GM21737 (cell line): Measurements from ENCODE around the gene ROBO2.

ENCODE experiments used
- ATAC-seq: cut with Tn5 transposase; IDR thresholded peaks from one replicate; pipeline ENCODE4 v1.9.1; 2021; ENCODE audit warnings: mild to moderate bottlenecking, moderate library complexity; ENCODE audit not compliant: unreplicated experiment

The ROBO2 gene

GRCh38 chr3:77626157-77626556 is 586.3 kb downstream of the ROBO2 start:
- ATAC-seq = no peak

- no peak for ATAC-seq
Observed at GRCh38 chr3:77648214-77648613, 608.3 kb downstream of the ROBO2 start.

GRCh38 chr3:77648664-77649063 is 608.8 kb downstream of the ROBO2 start:
- no peak for ATAC-seq

GRCh38 chr3:77652624-77653023 is 612.7 kb downstream of the ROBO2 start:
- ATAC-seq = no peak

- ATAC-seq = no peak
Observed at GRCh38 chr3:77655396-77655795, 615.5 kb downstream of the ROBO2 start.

- ATAC-seq = no peak
Observed at GRCh38 chr3:77660718-77661117, 620.8 kb downstream of the ROBO2 start.

- no peak for ATAC-seq
Observed at GRCh38 chr3:77667901-77668300, 628.0 kb downstream of the ROBO2 start.

GRCh38 chr3:77668376-77668775 is 628.5 kb downstream of the ROBO2 start:
- ATAC-seq = no peak

GRCh38 chr3:77672016-77672415 is 632.1 kb downstream of the ROBO2 start:
- no peak for ATAC-seq

GRCh38 chr3:77682162-77682561 is 642.3 kb downstream of the ROBO2 start:
- no peak for ATAC-seq

GRCh38 chr3:77684115-77684514 is 644.2 kb downstream of the ROBO2 start:
- ATAC-seq = no peak

GRCh38 chr3:77685713-77686112 is 645.8 kb downstream of the ROBO2 start:
- ATAC-seq = no peak

- no peak for ATAC-seq
Observed at GRCh38 chr3:77686560-77686959, 646.7 kb downstream of the ROBO2 start.

GRCh38 chr3:77687545-77687944 is 647.6 kb downstream of the ROBO2 start:
- ATAC-seq = no peak

GRCh38 chr3:77690284-77690845 is 650.5 kb downstream of the ROBO2 start:
- ATAC-seq = no peak

- ATAC-seq = no peak
Observed at GRCh38 chr3:77693147-77693546, 653.2 kb downstream of the ROBO2 start.

- no peak for ATAC-seq
Observed at GRCh38 chr3:77699125-77699691, 659.3 kb downstream of the ROBO2 start.
